HG03520 (cell line): Measurements from ENCODE around the gene SLC35F3.
"Not testable (repeated sequence)": the region's sequence is repeated elsewhere in the genome, so short reads cannot be mapped to it uniquely, and the experiment has no call there.

ENCODE experiments used
- ATAC-seq: cut with Tn5 transposase; IDR thresholded peaks from one replicate; pipeline ENCODE4 v1.9.1; 2021; ENCODE audit warnings: mild to moderate bottlenecking, moderate library complexity; ENCODE audit not compliant: unreplicated experiment

The SLC35F3 gene

DNA sequence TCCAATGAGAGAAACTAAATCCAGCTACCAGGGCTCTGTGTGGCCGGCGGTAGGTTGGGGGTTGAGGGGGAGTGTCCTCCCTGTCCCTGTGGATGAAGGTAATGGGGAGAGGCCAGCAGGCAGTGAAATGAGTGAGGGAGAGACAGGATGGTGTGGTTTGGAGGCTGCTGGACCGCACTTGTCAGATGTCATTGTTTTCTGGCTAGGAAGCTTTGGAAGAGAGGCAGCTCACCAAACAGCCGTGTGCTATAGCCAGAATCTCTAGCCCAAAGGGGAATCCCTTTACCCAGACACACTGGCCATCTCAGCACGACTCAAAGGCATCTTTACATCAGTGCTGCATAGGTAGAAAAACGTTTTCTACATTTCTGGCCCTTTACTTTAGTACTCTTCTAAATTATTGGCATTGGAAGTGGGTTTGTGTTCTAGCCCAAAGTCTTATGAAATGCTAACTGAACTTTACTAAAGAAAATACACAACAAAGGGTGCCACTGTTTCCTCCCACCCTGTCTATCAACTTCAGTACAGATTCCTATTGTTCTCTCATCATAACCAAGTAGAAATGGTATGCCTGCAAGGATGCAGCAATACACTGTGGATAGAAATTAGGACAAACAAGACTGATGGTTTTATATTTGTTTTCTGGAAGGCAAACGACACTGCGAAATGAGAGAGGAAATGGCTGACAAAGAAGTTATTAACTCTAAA lies 372.8 kb downstream of the SLC35F3 start:
- no peak for ATAC-seq

- no peak for ATAC-seq
Observed at GRCh38 chr1:234279021-234279420, 374.5 kb downstream of the SLC35F3 start.

GRCh38 chr1:234280500-234280899 lies 376.0 kb downstream of the SLC35F3 start:
- ATAC-seq, result no peak

DNA sequence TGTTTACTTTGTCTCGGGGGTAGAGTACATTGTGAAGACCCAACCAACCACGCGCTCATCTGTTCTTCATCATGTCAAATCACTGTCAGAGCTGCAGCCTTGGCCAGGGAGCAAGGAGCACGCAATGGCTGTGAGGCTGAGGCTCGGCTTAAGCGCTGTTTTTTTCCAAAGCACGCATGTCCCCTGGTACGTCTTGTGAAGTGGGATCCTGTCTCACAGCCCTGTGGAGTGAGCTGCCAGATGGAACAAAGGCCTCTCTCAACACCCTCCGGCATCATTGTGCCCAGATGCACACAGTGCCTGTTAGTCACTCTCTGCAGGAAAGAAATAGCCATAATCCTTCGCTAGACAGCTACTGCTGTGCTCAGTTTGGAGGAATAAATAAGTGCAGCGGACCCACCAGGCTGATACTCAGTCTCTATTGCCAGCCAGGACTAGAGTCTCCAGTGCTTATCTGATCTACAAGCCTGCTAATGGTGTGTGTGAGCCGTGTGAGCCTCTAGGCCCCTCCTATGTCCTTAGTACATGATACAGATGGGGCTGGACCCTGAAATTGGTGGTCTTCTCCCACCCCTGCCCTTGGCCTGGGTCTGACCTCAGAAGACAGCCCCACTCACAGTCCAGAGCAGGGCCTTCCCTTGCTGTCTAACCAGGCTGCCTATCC lies 377.5 kb downstream of the SLC35F3 start:
- no peak for ATAC-seq

GRCh38 chr1:234286206-234286605 lies 381.7 kb downstream of the SLC35F3 start:
- ATAC-seq, result no peak

DNA sequence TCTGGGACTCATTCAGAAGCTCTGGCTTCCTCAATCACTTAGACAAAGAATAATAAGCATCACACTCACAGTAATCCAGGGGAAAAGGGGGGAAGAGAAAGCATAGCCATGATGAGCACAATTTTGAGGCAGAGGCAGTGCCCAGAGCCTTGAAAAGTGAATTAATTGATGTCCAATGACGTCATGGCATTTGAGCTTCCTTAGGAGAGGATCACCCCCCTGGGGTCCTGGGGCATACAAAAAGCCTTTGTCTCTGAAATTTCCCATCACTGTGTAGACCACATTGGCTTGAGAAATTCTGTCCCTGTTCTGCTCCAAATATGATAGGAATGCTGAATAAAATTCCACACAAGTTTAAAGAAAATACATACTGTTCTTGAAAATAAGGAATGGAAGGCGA lies 384.5 kb downstream of the SLC35F3 start:
- ATAC-seq, result no peak

GRCh38 chr1:234289538-234290305 lies 385.2 kb downstream of the SLC35F3 start:
- ATAC-seq, result no peak

DNA sequence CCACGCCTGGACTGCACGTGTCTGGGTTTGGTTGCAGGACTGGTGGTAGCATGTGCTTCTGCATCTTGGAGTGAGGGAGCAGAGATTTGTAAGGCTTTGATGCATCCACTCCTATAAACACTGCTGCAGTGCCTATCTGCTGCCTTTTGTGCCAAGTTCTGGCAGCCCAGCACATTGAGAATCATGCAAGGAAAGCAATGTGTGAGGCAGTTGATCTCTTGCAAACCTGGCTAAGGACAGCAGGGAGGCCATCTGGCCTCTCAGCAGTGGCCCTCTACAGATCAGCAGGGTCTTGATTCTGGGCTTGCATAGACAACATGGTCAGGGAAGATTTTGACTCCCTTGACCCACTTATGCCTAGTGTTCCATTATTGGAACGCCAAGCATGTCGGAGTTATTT lies 387.5 kb downstream of the SLC35F3 start:
- ATAC-seq, result no peak

GRCh38 chr1:234292548-234292947 lies 388.1 kb downstream of the SLC35F3 start:
- ATAC-seq, result no peak

GRCh38 chr1:234294109-234294817 lies 389.8 kb downstream of the SLC35F3 start:
- ATAC-seq, result no peak

DNA sequence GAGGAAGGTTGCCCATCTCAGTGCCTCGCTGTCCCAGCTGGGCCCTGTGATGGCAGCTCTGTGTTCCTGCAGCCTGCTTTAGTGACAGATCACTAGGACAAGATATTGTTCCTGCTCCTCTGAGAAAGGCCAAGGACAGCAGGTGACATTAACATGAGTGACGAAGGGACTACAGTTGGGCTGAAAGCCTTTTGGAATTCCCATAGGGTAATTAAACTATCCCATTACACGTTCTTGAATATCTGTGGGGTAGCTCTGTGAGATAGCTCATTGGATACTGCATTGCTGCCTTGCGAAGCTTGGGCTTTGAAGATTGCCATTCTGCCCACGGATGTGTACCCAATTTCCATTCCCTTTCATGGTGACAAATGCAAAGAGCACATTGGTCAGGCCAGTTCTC lies 390.6 kb downstream of the SLC35F3 start:
- no peak for ATAC-seq

DNA sequence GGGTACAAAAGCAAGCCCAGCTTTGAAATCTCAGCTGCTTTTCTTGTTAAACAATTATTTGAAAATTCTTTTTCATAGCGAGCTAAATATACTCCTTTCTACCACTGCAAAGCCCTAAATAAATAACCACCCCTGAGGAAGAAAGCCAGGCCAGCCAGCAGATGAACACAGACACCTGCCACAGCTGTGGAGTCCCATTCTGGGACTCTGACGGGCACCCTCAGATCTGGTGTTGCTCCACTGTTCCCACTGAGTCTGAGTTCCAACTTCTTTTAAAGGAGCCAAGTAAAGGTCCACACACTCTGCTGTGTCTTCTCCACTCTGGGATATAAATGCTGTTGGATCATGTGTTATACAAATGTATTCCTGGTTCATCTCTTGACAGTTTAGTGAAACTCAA lies 391.1 kb downstream of the SLC35F3 start:
- ATAC-seq, result no peak

DNA sequence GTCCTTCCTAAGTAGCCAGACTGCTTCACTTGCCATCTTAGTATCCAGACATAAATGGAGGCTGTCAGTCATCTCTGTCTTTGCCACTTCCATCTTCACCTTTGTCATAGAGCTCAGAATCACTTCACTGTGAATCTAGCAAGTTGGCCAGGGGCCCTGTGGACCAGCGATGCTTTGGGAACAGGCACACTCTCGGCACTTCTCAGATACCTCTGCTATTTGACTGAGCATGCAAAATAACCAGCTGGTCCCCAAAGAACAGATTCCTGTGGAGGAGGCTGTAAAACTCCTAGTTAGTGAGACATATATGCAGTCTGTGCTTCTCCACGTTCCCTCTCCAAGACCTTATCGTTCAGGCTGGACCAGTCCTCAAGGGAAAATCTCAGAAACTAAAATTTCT lies 392.0 kb downstream of the SLC35F3 start:
- ATAC-seq, result no peak

GRCh38 chr1:234297668-234298067 lies 393.2 kb downstream of the SLC35F3 start:
- ATAC-seq, result no peak

DNA sequence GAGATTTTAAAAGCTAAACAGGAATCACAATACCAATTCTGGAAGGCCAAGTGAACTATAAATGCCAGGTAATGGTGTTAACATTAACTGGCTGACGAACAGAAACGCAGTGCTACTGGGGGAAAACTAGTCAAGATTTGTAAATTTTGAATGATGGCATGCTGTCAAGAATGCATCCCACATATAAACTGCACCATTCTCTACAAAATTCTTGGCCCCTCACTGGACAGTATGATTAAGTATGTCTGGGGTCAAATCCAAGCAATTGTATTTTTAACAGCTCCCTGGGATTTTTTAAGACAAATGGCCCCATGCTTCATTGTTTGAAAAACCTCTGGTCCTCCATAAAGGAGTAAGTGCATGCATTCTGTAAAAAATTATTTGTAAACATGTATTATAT lies 395.6 kb downstream of the SLC35F3 start:
- no peak for ATAC-seq

- ATAC-seq, result not testable (repeated sequence)
Observed at GRCh38 chr1:234301663-234302062, 397.2 kb downstream of the SLC35F3 start.

DNA sequence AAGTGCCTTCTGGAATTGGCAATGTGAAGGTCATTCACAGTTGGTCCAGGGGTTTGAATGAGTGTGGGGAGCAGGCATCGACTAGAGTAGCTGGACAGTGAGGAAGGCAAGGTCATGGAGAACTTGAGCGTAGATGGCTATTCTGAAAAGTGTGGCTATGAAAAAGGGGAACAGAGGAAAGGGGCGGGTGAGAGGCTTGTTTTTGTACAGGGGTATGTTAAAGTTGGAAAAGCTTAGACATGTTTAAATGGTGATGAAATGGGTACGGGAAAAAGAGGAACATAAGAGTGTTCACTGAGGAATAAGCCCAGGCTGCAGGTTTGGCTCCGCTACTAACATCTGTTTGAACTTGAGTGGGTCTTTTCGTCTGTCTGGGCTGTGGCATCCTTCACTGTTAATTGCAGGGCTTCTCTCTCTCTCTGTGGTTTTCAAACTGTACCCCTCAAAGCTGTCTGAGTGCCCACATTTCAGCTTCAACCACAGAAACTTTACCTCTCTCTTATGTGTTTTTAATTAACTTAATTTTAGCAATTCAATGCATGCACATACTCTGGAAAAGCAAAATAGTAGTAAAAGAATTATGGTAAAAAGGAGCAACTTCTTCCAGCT lies 398.0 kb downstream of the SLC35F3 start:
- no peak for ATAC-seq

- ATAC-seq, result no peak
Observed at GRCh38 chr1:234303231-234303630, 398.8 kb downstream of the SLC35F3 start.

DNA sequence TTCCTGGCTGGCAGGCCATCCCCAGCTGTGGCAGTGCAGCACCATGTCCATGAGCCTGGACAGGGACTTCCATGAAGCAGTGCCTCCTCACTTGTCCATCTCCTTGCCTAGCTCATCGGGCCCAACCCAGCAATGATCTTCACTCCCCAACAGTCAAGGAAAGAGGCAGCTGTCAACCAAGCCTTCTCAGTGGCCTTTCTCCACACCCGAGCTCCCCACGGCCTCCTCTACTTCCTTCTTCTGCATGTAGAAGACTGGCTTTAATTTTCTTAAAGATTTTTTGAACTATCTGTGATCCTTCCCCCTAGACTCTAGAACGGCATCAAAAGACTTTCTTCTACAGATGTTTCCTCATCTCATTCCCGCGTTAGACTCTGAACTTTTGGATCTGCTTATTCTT lies 403.2 kb downstream of the SLC35F3 start:
- ATAC-seq, result no peak

DNA sequence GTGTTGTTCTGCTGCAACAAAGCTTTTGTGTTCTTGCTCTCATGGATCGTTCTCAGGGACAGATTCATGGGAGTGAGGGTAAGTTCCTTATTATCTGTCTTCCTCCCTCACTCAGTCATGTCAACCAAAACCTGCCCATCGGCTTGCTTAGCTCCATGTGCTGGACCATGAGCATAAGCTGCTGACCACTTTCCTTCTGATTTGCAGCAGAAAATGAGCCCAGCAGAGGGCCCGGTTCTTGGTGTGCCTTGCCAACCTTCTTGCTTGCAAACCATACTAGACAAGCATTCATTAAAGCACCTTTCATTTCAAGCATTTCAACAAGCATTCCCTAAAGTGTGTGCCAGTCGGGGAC lies 404.7 kb downstream of the SLC35F3 start:
- ATAC-seq, result no peak
